ENCODE measurements around the gene SPTLC2.

The SPTLC2 gene

GRCh38 chr14:77616133-77616453, 344 bp downstream of the SPTLC2 start:
- H4K8ac ChIP-seq (ENCODE audit: low read depth, low read length) = no peak overlapping the region
- no CpG with 5 or more reads among the region's 32 CpGs for WGBS, 2 donors (ENCODE audit: extremely low coverage in 2 of 2, insufficient read length in 2 of 2, insufficient replicate concordance in 1 of 2)
- H3K27ac ChIP-seq (replicated peaks; ENCODE audit: low read length) = no peak overlapping the region

GRCh38 chr14:77615361-77616132, 890 bp downstream of the SPTLC2 start:
- Histone ChIP-seq H3K79me1 (ENCODE audit: low read depth, low read length) (no peaks in the 10 kb centered on the region), H3K27me3 (ENCODE audit: control insufficient read depth in 3 of 3, insufficient read depth in 3 of 3, low read depth in 1 of 3, low read length in 3 of 3) (peaks cover 0 to 8% (median 0%) of the 10 kb centered on the region in 3 experiments), H2BK15ac (ENCODE audit: low read length) (no peak overlapping the region), H2AFZ (ENCODE audit: low read length) (peak overlapping the region; percentile 99), H3K9ac (ENCODE audit: low read depth, low read length, poor library complexity) (no peak overlapping the region), H2BK5ac (ENCODE audit: low read length) (no peak overlapping the region), H3K4me3 (ENCODE audit: low read length in 2 of 2) (peak overlapping the region; percentile 94 to 99), H3K18ac (ENCODE audit: low read length) (peak overlapping the region; percentile 97), H3K14ac (ENCODE audit: low read length) (no peak overlapping the region), H4K8ac (ENCODE audit: low read depth, low read length) (no peak overlapping the region), H2AK5ac (ENCODE audit: low read depth, low read length) (no peak overlapping the region), H2BK120ac (ENCODE audit: low read depth, low read length) (no peak overlapping the region), H3K4me1 (ENCODE audit: control insufficient read depth in 2 of 2, insufficient read depth in 1 of 2, low read depth in 1 of 2, low read length in 2 of 2) (peaks cover 0 to 6% of the 10 kb centered on the region in 2 donors), H4K91ac (ENCODE audit: low read depth, low read length, poor library complexity) (no peak overlapping the region), H2BK12ac (ENCODE audit: low read length) (no peak overlapping the region), H3K4me2 (ENCODE audit: insufficient read depth, low read length, poor library complexity, severe bottlenecking) (peak overlapping the region; percentile 98), H3K27ac (replicated peaks; ENCODE audit: low read length) (no peak overlapping the region), H3K4ac (ENCODE audit: low read length) (no peak overlapping the region), H3K36me3 (replicated peaks in 1 of 2; ENCODE audit: control insufficient read depth in 2 of 2, insufficient read depth in 2 of 2, low read length in 2 of 2) (no peaks in the 10 kb centered on the region), H3K9me3 (replicated peaks in 1 of 2; ENCODE audit: control insufficient read depth in 2 of 2, insufficient read depth in 1 of 2, low read depth in 1 of 2, low read length in 2 of 2) (no peaks in the 10 kb centered on the region), H3K23ac (ENCODE audit: low read depth, low read length, poor library complexity) (no peak overlapping the region)
- no CpG with 5 or more reads among the region's 16 CpGs for WGBS, 2 donors (ENCODE audit: extremely low coverage in 2 of 2, insufficient read length in 2 of 2, insufficient replicate concordance in 1 of 2)
- DNase-seq (ENCODE audit: low spot score) = peak; percentile 9

More at GRCh38 chr14:77616133-77616453, 344 bp downstream of the SPTLC2 start:
- Histone ChIP-seq H3K4me3 (ENCODE audit: low read length in 2 of 2) (peak overlapping the region; percentile 94 to 99), H2BK5ac (ENCODE audit: low read length) (no peak overlapping the region), H2BK120ac (ENCODE audit: low read depth, low read length) (no peak overlapping the region), H3K9ac (ENCODE audit: low read depth, low read length, poor library complexity) (peak overlapping the region; percentile 92), H2AFZ (ENCODE audit: low read length) (peak overlapping the region; percentile 99), H4K91ac (ENCODE audit: low read depth, low read length, poor library complexity) (no peak overlapping the region), H2BK12ac (ENCODE audit: low read length) (peak overlapping the region; percentile 32), H3K14ac (ENCODE audit: low read length) (peak overlapping the region; percentile 5), H2BK15ac (ENCODE audit: low read length) (peak overlapping the region; percentile 39), H3K4me1 (ENCODE audit: control insufficient read depth in 2 of 2, insufficient read depth in 1 of 2, low read depth in 1 of 2, low read length in 2 of 2) (peaks cover 0 to 6% of the 10 kb centered on the region in 2 donors), H3K9me3 (replicated peaks in 1 of 2; ENCODE audit: control insufficient read depth in 2 of 2, insufficient read depth in 1 of 2, low read depth in 1 of 2, low read length in 2 of 2) (no peaks in the 10 kb centered on the region), H3K79me1 (ENCODE audit: low read depth, low read length) (no peaks in the 10 kb centered on the region), H3K23ac (ENCODE audit: low read depth, low read length, poor library complexity) (peak overlapping the region; percentile 98), H3K36me3 (replicated peaks in 1 of 2; ENCODE audit: control insufficient read depth in 2 of 2, insufficient read depth in 2 of 2, low read length in 2 of 2) (no peaks in the 10 kb centered on the region), H3K18ac (ENCODE audit: low read length) (peak overlapping the region; percentile 97), H3K27me3 (ENCODE audit: control insufficient read depth in 3 of 3, insufficient read depth in 3 of 3, low read depth in 1 of 3, low read length in 3 of 3) (peaks cover 0 to 8% (median 0%) of the 10 kb centered on the region in 3 experiments), H3K4ac (ENCODE audit: low read length) (no peak overlapping the region), H2AK5ac (ENCODE audit: low read depth, low read length) (no peak overlapping the region), H3K4me2 (ENCODE audit: insufficient read depth, low read length, poor library complexity, severe bottlenecking) (peak overlapping the region; percentile 98)
- DNase-seq (ENCODE audit: low spot score) = no peak

GRCh38 chr14:77613201-77613600, 3.2 kb downstream of the SPTLC2 start:
- Histone ChIP-seq H3K27me3 (ENCODE audit: control insufficient read depth in 3 of 3, insufficient read depth in 3 of 3, low read depth in 1 of 3, low read length in 3 of 3) (no peaks in the 10 kb centered on the region), H3K4me2 (ENCODE audit: insufficient read depth, low read length, poor library complexity, severe bottlenecking) (no peak overlapping the region), H3K36me3 (replicated peaks in 1 of 2; ENCODE audit: control insufficient read depth in 2 of 2, insufficient read depth in 2 of 2, low read length in 2 of 2) (no peaks in the 10 kb centered on the region), H3K27ac (replicated peaks; ENCODE audit: low read length) (no peak overlapping the region), H4K91ac (ENCODE audit: low read depth, low read length, poor library complexity) (no peak overlapping the region), H2BK5ac (ENCODE audit: low read length) (no peak overlapping the region), H3K4me3 (ENCODE audit: low read length in 2 of 2) (no peak overlapping the region), H3K9ac (ENCODE audit: low read depth, low read length, poor library complexity) (no peak overlapping the region), H2BK15ac (ENCODE audit: low read length) (no peak overlapping the region), H2AK5ac (ENCODE audit: low read depth, low read length) (no peak overlapping the region), H3K9me3 (replicated peaks in 1 of 2; ENCODE audit: control insufficient read depth in 2 of 2, insufficient read depth in 1 of 2, low read depth in 1 of 2, low read length in 2 of 2) (no peaks in the 10 kb centered on the region), H3K4ac (ENCODE audit: low read length) (no peak overlapping the region), H4K8ac (ENCODE audit: low read depth, low read length) (no peak overlapping the region), H3K79me1 (ENCODE audit: low read depth, low read length) (no peaks in the 10 kb centered on the region), H2AFZ (ENCODE audit: low read length) (no peak overlapping the region), H3K14ac (ENCODE audit: low read length) (no peak overlapping the region), H3K4me1 (ENCODE audit: control insufficient read depth in 2 of 2, insufficient read depth in 1 of 2, low read depth in 1 of 2, low read length in 2 of 2) (peaks cover 0 to 6% of the 10 kb centered on the region in 2 donors), H2BK120ac (ENCODE audit: low read depth, low read length) (no peak overlapping the region), H3K23ac (ENCODE audit: low read depth, low read length, poor library complexity) (no peak overlapping the region), H3K18ac (ENCODE audit: low read length) (no peak overlapping the region), H2BK12ac (ENCODE audit: low read length) (no peak overlapping the region)
- no CpG with 5 or more reads among the region's 1 CpG for WGBS, 2 donors (ENCODE audit: extremely low coverage in 2 of 2, insufficient read length in 2 of 2, insufficient replicate concordance in 1 of 2)
- no peak for DNase-seq (ENCODE audit: low spot score)

- Histone ChIP-seq H3K4ac (ENCODE audit: low read length) (no peak overlapping the region), H2AFZ (ENCODE audit: low read length) (no peak overlapping the region), H2BK12ac (ENCODE audit: low read length) (no peak overlapping the region), H3K14ac (ENCODE audit: low read length) (no peak overlapping the region), H3K36me3 (replicated peaks in 1 of 2; ENCODE audit: control insufficient read depth in 2 of 2, insufficient read depth in 2 of 2, low read length in 2 of 2) (no peaks in the 10 kb centered on the region), H3K18ac (ENCODE audit: low read length) (no peak overlapping the region), H3K79me1 (ENCODE audit: low read depth, low read length) (no peaks in the 10 kb centered on the region), H3K27ac (replicated peaks; ENCODE audit: low read length) (no peak overlapping the region), H3K4me1 (ENCODE audit: control insufficient read depth in 2 of 2, insufficient read depth in 1 of 2, low read depth in 1 of 2, low read length in 2 of 2) (peaks cover 0 to 11% of the 10 kb centered on the region in 2 donors), H2BK5ac (ENCODE audit: low read length) (no peak overlapping the region), H3K23ac (ENCODE audit: low read depth, low read length, poor library complexity) (no peak overlapping the region), H2BK15ac (ENCODE audit: low read length) (no peak overlapping the region), H3K4me2 (ENCODE audit: insufficient read depth, low read length, poor library complexity, severe bottlenecking) (no peak overlapping the region), H4K8ac (ENCODE audit: low read depth, low read length) (no peak overlapping the region), H3K9ac (ENCODE audit: low read depth, low read length, poor library complexity) (no peak overlapping the region), H3K4me3 (ENCODE audit: low read length in 2 of 2) (no peak overlapping the region), H3K27me3 (ENCODE audit: control insufficient read depth in 3 of 3, insufficient read depth in 3 of 3, low read depth in 1 of 3, low read length in 3 of 3) (no peaks in the 10 kb centered on the region), H2AK5ac (ENCODE audit: low read depth, low read length) (no peak overlapping the region), H2BK120ac (ENCODE audit: low read depth, low read length) (no peak overlapping the region), H3K9me3 (replicated peaks in 1 of 2; ENCODE audit: control insufficient read depth in 2 of 2, insufficient read depth in 1 of 2, low read depth in 1 of 2, low read length in 2 of 2) (no peaks in the 10 kb centered on the region), H4K91ac (ENCODE audit: low read depth, low read length, poor library complexity) (no peak overlapping the region)
- WGBS, 2 donors (ENCODE audit: extremely low coverage in 2 of 2, insufficient read length in 2 of 2, insufficient replicate concordance in 1 of 2) = no CpG with 5 or more reads among the region's 2 CpGs
- DNase-seq (ENCODE audit: low spot score) = no peak
Observed at GRCh38 chr14:77612011-77612620, 4.3 kb downstream of the SPTLC2 start.

All from neuronal stem cell (in vitro differentiated cells).